ENCODE measurements around the gene BUD13. TPM values are rescaled to one million over a fixed set of nuclear protein-coding genes. Genes with fewer than 3 reads are reported as not detected.

The BUD13 gene, protein sequence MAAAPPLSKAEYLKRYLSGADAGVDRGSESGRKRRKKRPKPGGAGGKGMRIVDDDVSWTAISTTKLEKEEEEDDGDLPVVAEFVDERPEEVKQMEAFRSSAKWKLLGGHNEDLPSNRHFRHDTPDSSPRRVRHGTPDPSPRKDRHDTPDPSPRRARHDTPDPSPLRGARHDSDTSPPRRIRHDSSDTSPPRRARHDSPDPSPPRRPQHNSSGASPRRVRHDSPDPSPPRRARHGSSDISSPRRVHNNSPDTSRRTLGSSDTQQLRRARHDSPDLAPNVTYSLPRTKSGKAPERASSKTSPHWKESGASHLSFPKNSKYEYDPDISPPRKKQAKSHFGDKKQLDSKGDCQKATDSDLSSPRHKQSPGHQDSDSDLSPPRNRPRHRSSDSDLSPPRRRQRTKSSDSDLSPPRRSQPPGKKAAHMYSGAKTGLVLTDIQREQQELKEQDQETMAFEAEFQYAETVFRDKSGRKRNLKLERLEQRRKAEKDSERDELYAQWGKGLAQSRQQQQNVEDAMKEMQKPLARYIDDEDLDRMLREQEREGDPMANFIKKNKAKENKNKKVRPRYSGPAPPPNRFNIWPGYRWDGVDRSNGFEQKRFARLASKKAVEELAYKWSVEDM
- total RNA-seq = 17.7 TPM
- long read RNA-seq, transcript BUD13-201 (10 exons, 2,196 nt) = major isoform, 16 of 39 reads
- long read RNA-seq, partial matches to known transcripts = 18 of 39 reads
- long read RNA-seq, other reads (novel, unspliced or antisense) = 5 of 39 reads

DNA sequence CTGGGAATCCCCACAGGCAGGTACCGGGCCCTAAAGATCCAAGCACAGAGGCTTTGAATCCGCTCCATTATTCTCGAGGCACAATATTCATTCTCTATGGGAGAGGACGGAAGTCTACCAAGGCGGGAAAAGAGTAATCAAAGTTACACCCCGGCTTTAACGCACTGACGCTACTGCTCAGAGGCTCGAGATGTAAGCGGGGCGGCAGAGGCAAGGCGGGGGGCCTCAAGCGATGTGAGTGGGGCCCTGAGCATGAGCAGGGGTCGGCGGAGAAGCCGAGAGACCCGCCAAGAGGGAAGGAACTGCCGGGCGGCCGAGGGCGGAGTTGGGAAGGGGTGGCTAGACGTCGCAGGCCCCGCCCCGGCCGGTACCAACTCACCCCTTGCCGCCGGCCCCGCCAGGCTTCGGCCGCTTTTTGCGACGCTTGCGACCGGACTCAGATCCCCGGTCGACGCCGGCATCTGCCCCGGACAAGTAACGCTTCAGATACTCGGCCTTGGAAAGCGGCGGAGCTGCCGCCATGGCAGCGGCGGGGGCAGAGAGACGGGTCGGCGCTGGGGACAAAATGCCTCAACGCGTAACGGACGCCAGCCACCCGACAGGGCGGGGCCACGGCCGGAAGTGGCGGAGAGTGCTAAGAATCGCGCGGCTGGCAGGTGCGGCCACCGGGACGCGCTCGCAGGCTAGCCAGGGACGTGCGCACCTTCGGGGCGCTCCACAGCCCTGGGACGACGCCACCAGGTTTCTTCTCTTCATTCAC, at the start of gene BUD13:
TSS of gene BUD13 (minus strand) at position 545 of the 760 bp plus-strand sequence. CDS start at position 522, 23 bp downstream.
- peak; percentile 97 for DNase-seq
- Histone ChIP-seq H3K4me3 (peak within 1 kb of the TSS; percentile 70), H3K27ac (peak within 1 kb of the TSS; percentile 93), H3K36me3 (peaks cover 39% of the 10 kb centered on the region), H3K4me1 (peaks cover 24% of the 10 kb centered on the region), H3K9me3 (no peaks in the 10 kb centered on the region), H3K27me3 (no peaks in the 10 kb centered on the region)
- intact Hi-C loops (cut with DNase I) = no loop called here
- TF ChIP-seq, protein P1, sequence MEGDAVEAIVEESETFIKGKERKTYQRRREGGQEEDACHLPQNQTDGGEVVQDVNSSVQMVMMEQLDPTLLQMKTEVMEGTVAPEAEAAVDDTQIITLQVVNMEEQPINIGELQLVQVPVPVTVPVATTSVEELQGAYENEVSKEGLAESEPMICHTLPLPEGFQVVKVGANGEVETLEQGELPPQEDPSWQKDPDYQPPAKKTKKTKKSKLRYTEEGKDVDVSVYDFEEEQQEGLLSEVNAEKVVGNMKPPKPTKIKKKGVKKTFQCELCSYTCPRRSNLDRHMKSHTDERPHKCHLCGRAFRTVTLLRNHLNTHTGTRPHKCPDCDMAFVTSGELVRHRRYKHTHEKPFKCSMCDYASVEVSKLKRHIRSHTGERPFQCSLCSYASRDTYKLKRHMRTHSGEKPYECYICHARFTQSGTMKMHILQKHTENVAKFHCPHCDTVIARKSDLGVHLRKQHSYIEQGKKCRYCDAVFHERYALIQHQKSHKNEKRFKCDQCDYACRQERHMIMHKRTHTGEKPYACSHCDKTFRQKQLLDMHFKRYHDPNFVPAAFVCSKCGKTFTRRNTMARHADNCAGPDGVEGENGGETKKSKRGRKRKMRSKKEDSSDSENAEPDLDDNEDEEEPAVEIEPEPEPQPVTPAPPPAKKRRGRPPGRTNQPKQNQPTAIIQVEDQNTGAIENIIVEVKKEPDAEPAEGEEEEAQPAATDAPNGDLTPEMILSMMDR (IDR thresholded peaks at IDR 0.05) = no peak
- ATAC-seq = peak; percentile 98

DNA sequence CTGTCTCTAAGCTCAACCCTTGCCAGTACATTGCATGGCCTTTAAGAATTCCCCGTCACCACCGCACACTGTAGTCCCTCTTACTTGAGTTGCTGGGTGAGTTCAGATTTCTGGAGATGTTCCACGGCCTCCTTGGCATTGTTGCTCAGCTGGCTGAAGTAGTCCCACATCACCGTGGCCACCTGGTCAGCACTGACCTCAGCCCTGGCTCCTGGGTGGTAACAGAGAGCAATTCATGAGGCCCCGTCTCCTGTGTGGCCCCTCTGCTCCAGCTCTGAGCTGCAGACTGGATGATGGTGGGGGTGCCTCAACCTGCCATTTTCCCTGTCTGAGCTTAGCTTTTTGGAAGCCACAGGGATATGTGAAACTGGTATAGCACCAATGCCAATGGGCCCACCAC, 49.8 kb upstream of the BUD13 start:
- Histone ChIP-seq H3K27me3 (no peaks in the 10 kb centered on the region), H3K36me3 (no peaks in the 10 kb centered on the region), H3K27ac (no peak overlapping the region), H3K4me1 (no peaks in the 10 kb centered on the region), H3K4me3 (no peak overlapping the region), H3K9me3 (no peaks in the 10 kb centered on the region)
- no peak for ATAC-seq
- no peak for DNase-seq
- TF ChIP-seq, protein P1 (IDR thresholded peaks at IDR 0.05) = no peak
- intact Hi-C loops (cut with DNase I) = no loop called here

DNA sequence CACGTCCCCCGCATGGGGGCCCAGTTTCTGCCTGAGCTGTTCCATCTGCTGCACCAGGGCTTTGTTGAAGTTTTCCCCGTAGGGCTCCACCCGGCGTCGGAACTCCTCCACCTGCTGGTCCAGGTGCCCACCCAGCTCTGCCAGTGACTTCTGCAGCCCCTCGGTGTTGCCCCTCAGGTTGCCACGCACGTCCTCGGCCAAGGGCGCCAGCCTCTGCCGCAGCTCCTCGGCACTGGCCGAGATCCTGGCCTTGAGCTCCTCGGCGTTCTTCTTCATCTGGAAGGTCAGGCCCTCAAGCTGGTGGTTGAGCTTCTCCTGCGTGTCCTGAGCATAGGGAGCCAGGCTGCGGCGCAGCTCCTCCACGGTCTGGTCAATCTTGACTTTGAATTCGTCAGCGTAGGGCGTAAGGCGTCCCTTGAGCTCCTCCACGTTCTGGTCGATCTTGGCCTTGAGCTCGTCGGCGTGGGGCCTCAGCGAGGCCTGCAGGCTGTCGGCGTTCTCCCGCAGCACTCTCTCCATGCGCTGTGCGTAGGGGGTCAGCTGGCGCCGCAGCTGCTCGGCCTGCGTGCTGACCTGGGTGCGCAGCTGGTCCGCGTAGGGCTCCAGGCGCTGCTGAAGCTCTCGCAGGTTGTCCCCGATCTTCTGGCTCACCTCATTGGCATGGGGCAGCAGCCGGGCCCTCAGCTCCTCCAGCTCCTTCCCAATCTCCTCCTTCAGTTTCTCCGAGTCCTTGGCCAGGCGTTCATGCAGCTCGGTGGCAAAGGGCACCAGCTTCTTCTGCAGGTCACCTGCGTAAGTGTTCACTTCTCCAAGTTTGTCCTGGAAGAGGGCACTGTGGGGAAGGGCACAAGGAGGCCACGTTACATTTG, 48.5 kb upstream of the BUD13 start:
- H3K27me3 ChIP-seq = no peaks in the 10 kb centered on the region
- intact Hi-C loops (cut with DNase I) = no loop called here

DNA sequence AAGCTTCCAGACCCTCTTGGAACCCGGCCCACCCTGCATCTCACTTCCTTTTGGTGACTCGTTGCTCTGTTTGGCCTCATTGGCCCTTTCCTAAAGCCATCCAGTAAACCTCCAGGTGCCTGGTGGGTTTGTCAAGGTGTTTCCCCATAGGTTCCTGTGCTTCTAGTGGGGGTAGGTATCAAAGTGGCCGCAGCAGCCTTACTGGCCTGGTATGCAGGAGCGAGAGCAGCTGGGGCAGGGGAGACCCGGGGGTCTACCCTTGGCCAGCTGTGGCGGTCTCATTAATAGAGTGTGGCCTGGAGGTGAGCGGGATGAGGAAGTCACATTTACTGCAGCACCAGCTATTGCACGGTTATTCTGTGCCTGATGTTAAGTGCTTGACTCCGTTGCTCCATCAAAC, 46.3 kb upstream of the BUD13 start:
- Histone ChIP-seq H3K9me3 (no peaks in the 10 kb centered on the region), H3K27ac (no peak overlapping the region), H3K27me3 (no peaks in the 10 kb centered on the region), H3K4me3 (no peak overlapping the region), H3K36me3 (no peaks in the 10 kb centered on the region), H3K4me1 (no peaks in the 10 kb centered on the region)
- TF ChIP-seq, protein P1 (IDR thresholded peaks at IDR 0.05) = no peak
- ATAC-seq = no peak
- DNase-seq = no peak
- intact Hi-C loops (cut with DNase I) = no loop called here

More for the DNA sequence above, 48.5 kb upstream of the BUD13 start:
- TF ChIP-seq, protein P1 (IDR thresholded peaks at IDR 0.05) = no peak
- DNase-seq = no peak
- ATAC-seq = no peak
- Histone ChIP-seq H3K36me3 (no peaks in the 10 kb centered on the region), H3K4me1 (no peaks in the 10 kb centered on the region), H3K4me3 (no peak overlapping the region), H3K9me3 (no peaks in the 10 kb centered on the region), H3K27ac (no peak overlapping the region)

DNA sequence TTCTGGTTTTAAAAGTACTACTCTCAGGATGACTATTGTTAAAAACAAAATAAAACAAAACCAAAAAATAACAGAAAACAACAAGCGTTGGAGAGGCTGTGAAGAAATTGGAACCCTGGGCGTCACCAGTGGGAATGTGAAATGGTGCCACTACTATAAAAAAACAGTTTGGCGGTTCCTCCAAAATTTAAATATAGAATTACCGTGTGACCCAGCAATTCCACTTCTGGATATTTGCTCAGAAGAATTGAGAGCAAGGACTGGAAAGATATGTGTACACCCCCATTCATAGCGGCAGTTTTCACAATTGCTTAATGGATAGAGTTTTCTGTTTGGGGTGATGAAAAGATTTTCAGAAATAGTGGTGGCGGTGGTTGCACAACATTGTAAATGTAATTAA, 41.7 kb upstream of the BUD13 start:
- H3K4me1 ChIP-seq = no peaks in the 10 kb centered on the region
- DNase-seq = no peak

More for the DNA sequence above, 41.7 kb upstream of the BUD13 start:
- no peaks in the 10 kb centered on the region for H3K36me3 ChIP-seq
- intact Hi-C loops (cut with DNase I) = no loop called here
- no peak overlapping the region for H3K4me3 ChIP-seq
- TF ChIP-seq, protein P1 (IDR thresholded peaks at IDR 0.05) = no peak
- no peaks in the 10 kb centered on the region for H3K9me3 ChIP-seq
- H3K27me3 ChIP-seq = no peaks in the 10 kb centered on the region
- no peak overlapping the region for H3K27ac ChIP-seq
- ATAC-seq = no peak

Data from upper lobe of right lung (tissue), 1 donor.